Ishikawa (cell line): ENCODE results near the gene SSR4.

Experiments
- CEBPB ChIP-seq: IDR thresholded peaks from 2 replicates; pipeline ENCODE4 v1.6.1; 2012
- CREB1 ChIP-seq: IDR thresholded peaks from 2 replicates; pipeline ENCODE4 v1.6.1; 2012; ENCODE audit warnings: low read depth
- EGR1 ChIP-seq: IDR thresholded peaks from 2 replicates; pipeline ENCODE4 v1.6.1; 2012
- EP300 ChIP-seq: IDR thresholded peaks from 2 replicates; pipeline ENCODE4 v1.6.1; 2012; ENCODE audit warnings: borderline replicate concordance
- FOXM1 ChIP-seq: IDR thresholded peaks from 2 replicates; pipeline ENCODE4 v1.6.1; 2012; ENCODE audit warnings: low read depth, borderline replicate concordance
- MAX ChIP-seq: IDR thresholded peaks from 2 replicates; pipeline ENCODE4 v1.6.1; 2012
- NFIC ChIP-seq: IDR thresholded peaks from 2 replicates; pipeline ENCODE4 v1.6.1; 2012
- RAD21 ChIP-seq: IDR thresholded peaks from 2 replicates; pipeline ENCODE4 v1.6.1; 2012; ENCODE audit warnings: low read depth
- TAF1 ChIP-seq: IDR thresholded peaks from 2 replicates; pipeline ENCODE4 v1.6.1; 2012; ENCODE audit warnings: low read depth, mild to moderate bottlenecking
- TCF12 ChIP-seq: IDR thresholded peaks from 2 replicates; pipeline ENCODE4 v1.6.1; 2012; ENCODE audit warnings: low read depth
- TEAD4 ChIP-seq: IDR thresholded peaks from 2 replicates; pipeline ENCODE4 v1.6.1; 2012
- YY1 ChIP-seq: IDR thresholded peaks from 2 replicates; pipeline ENCODE4 v1.6.1; 2012; ENCODE audit warnings: low read depth
- ZBTB7A ChIP-seq: IDR thresholded peaks from 2 replicates; pipeline ENCODE4 v1.6.1; 2012; ENCODE audit warnings: low read depth
- TF ChIP-seq, protein P1 (sequence below): IDR thresholded peaks from 2 replicates; pipeline ENCODE4 v1.6.1; 2012; ENCODE audit warnings: low read depth, mild to moderate bottlenecking
- TF ChIP-seq, protein P2 (sequence below): IDR thresholded peaks from 2 replicates; pipeline ENCODE4 v1.6.1; 2012

Gene SSR4

DNA sequence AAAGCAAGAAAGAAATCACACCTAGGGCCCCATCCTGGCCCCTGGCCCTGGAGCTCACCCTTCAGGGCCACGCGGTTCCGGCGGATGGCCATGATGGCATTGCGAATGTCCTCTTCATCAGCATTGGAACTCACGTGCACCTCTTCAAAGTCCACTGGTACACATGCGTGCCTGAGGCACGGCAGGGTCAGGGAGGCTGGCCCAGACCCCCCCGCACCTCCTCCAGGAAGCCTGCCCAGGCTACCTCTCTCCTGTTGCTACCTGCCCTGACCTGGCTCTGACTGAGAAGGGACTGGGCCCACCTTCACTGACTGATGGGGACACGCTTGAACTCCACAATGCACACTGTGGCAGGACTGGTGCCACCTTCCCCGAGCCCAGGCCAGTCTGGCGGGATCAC, 4.8 kb upstream of the SSR4 start:
- TF ChIP-seq CREB1 (no peak), TAF1 (no peak), TEAD4 (no peak), CEBPB (no peak), TCF12 (no peak), YY1 (no peak), RAD21 (no peak), ZBTB7A (no peak), FOXM1 (no peak)
- TF ChIP-seq, protein P1, sequence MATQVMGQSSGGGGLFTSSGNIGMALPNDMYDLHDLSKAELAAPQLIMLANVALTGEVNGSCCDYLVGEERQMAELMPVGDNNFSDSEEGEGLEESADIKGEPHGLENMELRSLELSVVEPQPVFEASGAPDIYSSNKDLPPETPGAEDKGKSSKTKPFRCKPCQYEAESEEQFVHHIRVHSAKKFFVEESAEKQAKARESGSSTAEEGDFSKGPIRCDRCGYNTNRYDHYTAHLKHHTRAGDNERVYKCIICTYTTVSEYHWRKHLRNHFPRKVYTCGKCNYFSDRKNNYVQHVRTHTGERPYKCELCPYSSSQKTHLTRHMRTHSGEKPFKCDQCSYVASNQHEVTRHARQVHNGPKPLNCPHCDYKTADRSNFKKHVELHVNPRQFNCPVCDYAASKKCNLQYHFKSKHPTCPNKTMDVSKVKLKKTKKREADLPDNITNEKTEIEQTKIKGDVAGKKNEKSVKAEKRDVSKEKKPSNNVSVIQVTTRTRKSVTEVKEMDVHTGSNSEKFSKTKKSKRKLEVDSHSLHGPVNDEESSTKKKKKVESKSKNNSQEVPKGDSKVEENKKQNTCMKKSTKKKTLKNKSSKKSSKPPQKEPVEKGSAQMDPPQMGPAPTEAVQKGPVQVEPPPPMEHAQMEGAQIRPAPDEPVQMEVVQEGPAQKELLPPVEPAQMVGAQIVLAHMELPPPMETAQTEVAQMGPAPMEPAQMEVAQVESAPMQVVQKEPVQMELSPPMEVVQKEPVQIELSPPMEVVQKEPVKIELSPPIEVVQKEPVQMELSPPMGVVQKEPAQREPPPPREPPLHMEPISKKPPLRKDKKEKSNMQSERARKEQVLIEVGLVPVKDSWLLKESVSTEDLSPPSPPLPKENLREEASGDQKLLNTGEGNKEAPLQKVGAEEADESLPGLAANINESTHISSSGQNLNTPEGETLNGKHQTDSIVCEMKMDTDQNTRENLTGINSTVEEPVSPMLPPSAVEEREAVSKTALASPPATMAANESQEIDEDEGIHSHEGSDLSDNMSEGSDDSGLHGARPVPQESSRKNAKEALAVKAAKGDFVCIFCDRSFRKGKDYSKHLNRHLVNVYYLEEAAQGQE, result no peak
- TF ChIP-seq, protein P2, sequence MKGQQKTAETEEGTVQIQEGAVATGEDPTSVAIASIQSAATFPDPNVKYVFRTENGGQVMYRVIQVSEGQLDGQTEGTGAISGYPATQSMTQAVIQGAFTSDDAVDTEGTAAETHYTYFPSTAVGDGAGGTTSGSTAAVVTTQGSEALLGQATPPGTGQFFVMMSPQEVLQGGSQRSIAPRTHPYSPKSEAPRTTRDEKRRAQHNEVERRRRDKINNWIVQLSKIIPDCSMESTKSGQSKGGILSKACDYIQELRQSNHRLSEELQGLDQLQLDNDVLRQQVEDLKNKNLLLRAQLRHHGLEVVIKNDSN, result no peak

GRCh38 chrX:153791104-153791852, 3.2 kb upstream of the SSR4 start:
- TF ChIP-seq MAX, result no peak
- no peak for TF ChIP-seq NFIC
- no peak for TF ChIP-seq CREB1
- no peak for TF ChIP-seq FOXM1
- TF ChIP-seq EGR1, result no peak
- no peak for TF ChIP-seq ZBTB7A
- TF ChIP-seq YY1, result no peak
- no peak for TF ChIP-seq EP300
- TF ChIP-seq TCF12, result no peak
- TF ChIP-seq TEAD4, result no peak
- no peak for TF ChIP-seq RAD21
- TF ChIP-seq TAF1, result no peak

DNA sequence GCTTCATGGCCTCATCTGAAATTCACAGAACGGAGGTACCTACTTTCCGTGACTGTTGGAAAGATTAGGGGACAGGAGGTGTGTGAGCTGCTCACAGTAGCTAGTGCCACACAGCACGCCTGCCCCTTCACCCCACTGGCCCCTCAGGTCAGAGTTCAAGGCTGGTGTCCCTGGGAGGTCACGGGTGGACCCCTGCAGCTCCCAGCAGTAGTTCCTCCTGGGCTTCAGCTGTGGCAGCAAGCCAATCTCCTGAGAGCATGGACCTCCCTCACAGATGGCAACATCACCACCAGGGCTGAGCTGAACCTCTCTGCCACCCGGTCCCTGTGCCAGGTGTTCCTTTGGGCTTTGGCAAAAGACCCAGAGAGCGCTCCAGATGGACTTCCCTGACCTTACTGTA, 2.1 kb upstream of the SSR4 start:
- TF ChIP-seq TEAD4, result no peak
- no peak for TF ChIP-seq FOXM1

- TF ChIP-seq ZBTB7A (no peak), EGR1 (no peak), YY1 (no peak), EP300 (no peak), NFIC (no peak), CEBPB (no peak), TAF1 (no peak), RAD21 (no peak)
- TF ChIP-seq, protein P2, result no peak
- TF ChIP-seq, protein P1, result no peak
Measured at GRCh38 chrX:153793291-153793690, 1.2 kb upstream of the SSR4 start.

DNA sequence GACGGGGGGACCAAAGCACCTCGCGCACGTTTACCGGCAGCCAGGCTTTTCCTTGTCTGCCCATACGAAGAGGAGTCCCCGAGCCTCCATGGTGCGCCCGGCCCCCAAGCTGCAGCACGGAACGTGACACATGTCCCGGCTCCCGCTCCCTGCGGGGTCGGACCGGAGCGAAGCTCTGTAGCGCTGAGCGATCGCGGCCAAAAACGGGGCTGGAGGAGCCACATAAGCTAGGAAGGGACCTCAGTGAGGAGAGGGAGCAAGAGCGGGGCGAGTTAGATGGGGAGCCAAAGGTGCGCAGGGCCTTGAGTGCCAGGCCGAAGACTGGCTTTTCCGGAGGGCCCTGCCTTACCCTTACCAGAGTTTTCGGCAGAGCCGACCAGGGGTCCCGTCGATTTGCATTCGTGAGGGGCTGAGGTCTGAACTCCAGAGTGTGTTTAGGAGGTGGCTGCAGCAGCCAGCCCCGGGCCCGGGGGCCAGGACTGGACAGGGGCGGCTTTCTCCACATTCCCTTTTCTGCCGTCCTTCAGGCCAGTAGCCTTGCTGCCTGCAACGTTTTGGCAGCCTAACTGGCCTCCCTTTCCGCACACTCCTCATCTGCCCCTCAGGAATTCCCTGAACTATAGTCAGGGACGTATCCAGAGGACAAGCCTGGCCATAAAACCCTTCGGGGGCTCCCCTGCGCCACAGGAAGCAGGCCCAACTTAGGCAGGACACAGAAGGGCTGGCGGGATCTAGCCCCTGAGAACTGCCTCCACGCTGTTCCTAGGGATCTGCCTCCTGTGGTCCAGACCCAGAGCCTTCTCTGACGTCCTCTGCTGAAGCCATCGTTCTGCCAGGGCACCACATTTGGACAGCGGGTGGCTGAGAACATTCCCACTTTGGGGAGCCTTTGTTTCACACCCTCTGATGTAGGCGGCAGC, 689 bp downstream of the SSR4 start:
- TF ChIP-seq CREB1, result no peak
- TF ChIP-seq TCF12, result no peak
- no peak for TF ChIP-seq MAX
- no peak for TF ChIP-seq EGR1
- no peak for TF ChIP-seq CEBPB
- TF ChIP-seq FOXM1, result no peak
- TF ChIP-seq, protein P1, result no peak
- TF ChIP-seq YY1, result no peak
- no peak for TF ChIP-seq TAF1
- no peak for TF ChIP-seq NFIC
- no peak for TF ChIP-seq EP300
- TF ChIP-seq TEAD4, result no peak
- no peak for TF ChIP-seq ZBTB7A
